Small intestine (tissue), 7 donors: ENCODE data around the gene C6orf132. TPM values are rescaled to one million over a fixed set of nuclear protein-coding genes. Genes with fewer than 3 reads are reported as not detected.

Experiments used
- DNase-seq, 2 donors: peaks; one replicate each; pipeline versions ENCODE4 v3.0.0 to v3.0.0-alpha.2; 2013
- FAIRE-seq: peaks from 2 replicates; lab custom pipeline; 2012; peaks lifted over from hg19 to GRCh38; lab: Jason Lieb, UNC
- H3K27ac ChIP-seq, 3 donors: one replicate each; pipeline ENCODE4 v1.5.1; 2013; ENCODE audit warnings: low read length in 2 of 3, mild to moderate bottlenecking in 2 of 3, control low read depth in 1 of 3, inconsistent platforms in 1 of 3, low read depth in 1 of 3, moderate library complexity in 1 of 3
- H3K27me3 ChIP-seq, 3 donors: one replicate each; pipeline ENCODE4 v1.6.1; 2013; ENCODE audit warnings: low read length in 3 of 3, inconsistent platforms in 1 of 3; ENCODE audit not compliant: control insufficient read depth in 3 of 3, insufficient read depth in 3 of 3
- H3K36me3 ChIP-seq, 3 donors: one replicate each; pipeline ENCODE4 v1.6.1; 2013; ENCODE audit warnings: low read length in 3 of 3, inconsistent platforms in 1 of 3, low read depth in 1 of 3, mild to moderate bottlenecking in 1 of 3, moderate library complexity in 1 of 3; ENCODE audit not compliant: control insufficient read depth in 3 of 3, insufficient read depth in 2 of 3
- H3K4me1 ChIP-seq, 3 donors: one replicate each; pipeline ENCODE4 v1.6.1; 2013; ENCODE audit warnings: low read length in 2 of 3, inconsistent platforms in 1 of 3, low read depth in 1 of 3, mild to moderate bottlenecking in 1 of 3, moderate library complexity in 1 of 3; ENCODE audit not compliant: control insufficient read depth in 3 of 3, insufficient read depth in 2 of 3
- H3K4me3 ChIP-seq, 3 donors: one replicate each; pipeline ENCODE4 v1.5.1; 2013; ENCODE audit warnings: low read length in 3 of 3, control low read depth in 1 of 3, inconsistent platforms in 1 of 3, low read depth in 1 of 3, mild to moderate bottlenecking in 1 of 3, moderate library complexity in 1 of 3
- H3K9me3 ChIP-seq, 2 donors: one replicate each; pipeline ENCODE4 v1.6.1; 2013; ENCODE audit warnings: low read depth in 1 of 2, low read length in 1 of 2; ENCODE audit not compliant: control insufficient read depth in 2 of 2, insufficient read depth in 1 of 2
- WGBS, 3 donors: extraction: QIAGEN DNeasy Blood & Tissue Kit; methylation state at CpG; one replicate each; pipeline ENCODE4 v1.1.7; 2013; 5-methylcytosine and 5-hydroxymethylcytosine counted together
- polyA plus RNA-seq, 4 donors: library from polyadenylated mRNA; stranded (reverse) in 3 of 4; unstranded in 1 of 4; fragments of 200-250 nt in 3 of 4; fragments of 120-200 nt in 1 of 4; gene quantifications; one replicate each; pipeline versions ENCODE4 v1.2.1 to v1.2.3, GENCODE V29; 2013
- donor health status: healthy with polysubstance abuse.
- donor health status: control.
- donor health status: control.
- donor health status: Bipolar disorder and iron deficiency.
- donor health status: healthy.

Gene C6orf132
- polyA plus RNA-seq, 4 donors = 44.1 to 198 (median 85.7) TPM

GRCh38 chr6:42059743-42060142 is 82.7 kb downstream of the C6orf132 start:
- DNase-seq = no peak
- Histone ChIP-seq H3K4me3 (no peak overlapping the region), H3K4me1 (no peaks in the 10 kb centered on the region), H3K36me3 (peaks cover 19 to 56% (median 21%) of the 10 kb centered on the region in 3 donors), H3K9me3 (no peaks in the 10 kb centered on the region), H3K27me3 (no peaks in the 10 kb centered on the region), H3K27ac (peak overlapping the region in 1 of 3 donors; percentile 26)
- 89 to 92% (median 92%) methylated on average over 5 of the region's 5 CpGs for WGBS, 3 donors
- FAIRE-seq = no peak

- FAIRE-seq (no peak), DNase-seq (peak in 1 of 2 donors; percentile 61)
- Histone ChIP-seq H3K4me3 (peak overlapping the region in 1 of 3 donors; percentile 1), H3K36me3 (peaks cover 13 to 43% (median 22%) of the 10 kb centered on the region in 3 donors), H3K27ac (peak overlapping the region in 1 of 3 donors; percentile 61), H3K4me1 (peaks cover 2 to 32% (median 6%) of the 10 kb centered on the region in 3 donors), H3K27me3 (no peaks in the 10 kb centered on the region), H3K9me3 (no peaks in the 10 kb centered on the region)
Measured at GRCh38 chr6:42053601-42054000, 88.8 kb downstream of the C6orf132 start.

- Histone ChIP-seq H3K9me3 (no peaks in the 10 kb centered on the region), H3K27me3 (no peaks in the 10 kb centered on the region), H3K4me1 (peaks cover 2 to 46% (median 7%) of the 10 kb centered on the region in 3 donors), H3K27ac (peak overlapping the region in 1 of 3 donors; percentile 92), H3K4me3 (peak overlapping the region; percentile 4 to 82 (median 59)), H3K36me3 (peaks cover 0 to 22% (median 13%) of the 10 kb centered on the region in 3 donors)
- WGBS, 3 donors = 3 to 30% (median 17%) methylated on average over 8 of the region's 8 CpGs
- DNase-seq (no peak), FAIRE-seq (no peak)
Measured at GRCh38 chr6:42051268-42051653, 91.2 kb downstream of the C6orf132 start.

Other genes with a start within 250 kb of the C6orf132 start
- gene USP49, start 247.2 kb downstream of the C6orf132 start, polyA plus RNA-seq = 1 to 10 TPM in 2 of 4 donors, under 1 TPM in 2; 0.27 to 3.8 (median 0.80) TPM
- 10 to 100 TPM in 1 of 4 donors, 1 to 10 TPM in 3; 8.1 to 25.7 (median 8.8) TPM for gene MED20, start 221.5 kb downstream of the C6orf132 start, polyA plus RNA-seq
- 10 to 100 TPM in 2 of 4 donors, 1 to 10 TPM in 2; 3.8 to 16.1 (median 9.4) TPM for gene BYSL, start 221.1 kb downstream of the C6orf132 start, polyA plus RNA-seq
- gene CCND3, start 200.8 kb downstream of the C6orf132 start, polyA plus RNA-seq = 10 to 100 TPM; 34.0 to 83.0 (median 48.4) TPM
- gene TAF8, start 92.1 kb downstream of the C6orf132 start, polyA plus RNA-seq = 10 to 100 TPM in 2 of 4 donors, 1 to 10 TPM in 2; 6.7 to 33.6 (median 10.8) TPM
- gene GUCA1A, start 30.7 kb upstream of the C6orf132 start, polyA plus RNA-seq = under 1 TPM in 2 of 4 donors, not detected in 2; 0.37 to 0.69 TPM
- gene GUCA1B, start 52.3 kb upstream of the C6orf132 start, polyA plus RNA-seq = 1 to 10 TPM in 1 of 4 donors, under 1 TPM in 1, not detected in 2; 0.36 to 1.6 TPM
- gene MRPS10, start 75.2 kb upstream of the C6orf132 start, polyA plus RNA-seq = 10 to 100 TPM; 20.0 to 33.0 (median 25.6) TPM